ENCODE results near the gene CRLF1.

Gene CRLF1

GRCh38 chr19:18653853-18654252 is 47.3 kb upstream of the CRLF1 start:
- no peak for TF ChIP-seq EZH2 (IDR thresholded peaks at IDR 0.05; ENCODE audit: borderline replicate concordance, low read length)
- no peak overlapping the region for H3K9ac ChIP-seq (ENCODE audit: low read length)
- no peaks in the 10 kb centered on the region for H3K9me2 ChIP-seq (ENCODE audit: low read depth, low read length)
- H3K4me1 ChIP-seq (ENCODE audit: insufficient read depth, low read length, severe bottlenecking), result no peaks in the 10 kb centered on the region
- H3K27me3 ChIP-seq (ENCODE audit: insufficient read depth, low read length), result peaks cover 13% of the 10 kb centered on the region; the same call in 1 of the 2 replicates
- H3F3A ChIP-seq (ENCODE audit: insufficient read depth, low read length), result no peaks in the 10 kb centered on the region
- no peaks in the 10 kb centered on the region for H3K79me2 ChIP-seq (ENCODE audit: insufficient read depth, low read length)
- H3K4me3 ChIP-seq (ENCODE audit: low read depth, low read length, poor library complexity, severe bottlenecking), result no peak overlapping the region
- no peaks in the 10 kb centered on the region for H4K20me1 ChIP-seq (ENCODE audit: insufficient read depth, low read length)
- H3K9me3 ChIP-seq (ENCODE audit: low read length), result no peaks in the 10 kb centered on the region
- H3K4me2 ChIP-seq (ENCODE audit: low read length), result no peak overlapping the region
- H3K27ac ChIP-seq (ENCODE audit: low read depth, low read length, poor library complexity, severe bottlenecking), result no peak overlapping the region
- H3K36me3 ChIP-seq (ENCODE audit: insufficient read depth, low read length), result no peaks in the 10 kb centered on the region
- no peak overlapping the region for H2AFZ ChIP-seq (ENCODE audit: low read length)

- Histone ChIP-seq H2AFZ (ENCODE audit: low read length) (no peak overlapping the region), H3K4me1 (ENCODE audit: insufficient read depth, low read length, severe bottlenecking) (no peaks in the 10 kb centered on the region), H3K27me3 (ENCODE audit: insufficient read depth, low read length) (peaks cover 12% of the 10 kb centered on the region; the same call in 1 of the 2 replicates), H3F3A (ENCODE audit: insufficient read depth, low read length) (no peaks in the 10 kb centered on the region), H3K27ac (ENCODE audit: low read depth, low read length, poor library complexity, severe bottlenecking) (no peak overlapping the region), H4K20me1 (ENCODE audit: insufficient read depth, low read length) (no peaks in the 10 kb centered on the region), H3K36me3 (ENCODE audit: insufficient read depth, low read length) (no peaks in the 10 kb centered on the region), H3K4me3 (ENCODE audit: low read depth, low read length, poor library complexity, severe bottlenecking) (no peak overlapping the region), H3K4me2 (ENCODE audit: low read length) (no peak overlapping the region), H3K9ac (ENCODE audit: low read length) (no peak overlapping the region), H3K9me3 (ENCODE audit: low read length) (no peaks in the 10 kb centered on the region), H3K9me2 (ENCODE audit: low read depth, low read length) (no peaks in the 10 kb centered on the region), H3K79me2 (ENCODE audit: insufficient read depth, low read length) (no peaks in the 10 kb centered on the region)
- no peak for TF ChIP-seq EZH2 (IDR thresholded peaks at IDR 0.05; ENCODE audit: borderline replicate concordance, low read length)
Observed at GRCh38 chr19:18651733-18652132, 45.1 kb upstream of the CRLF1 start.

GRCh38 chr19:18651300-18651699 is 44.7 kb upstream of the CRLF1 start:
- H4K20me1 ChIP-seq (ENCODE audit: insufficient read depth, low read length), result no peaks in the 10 kb centered on the region

GRCh38 chr19:18650468-18651041 is 44.0 kb upstream of the CRLF1 start:
- no peaks in the 10 kb centered on the region for H3K4me1 ChIP-seq (ENCODE audit: insufficient read depth, low read length, severe bottlenecking)
- no peak overlapping the region for H3K4me3 ChIP-seq (ENCODE audit: low read depth, low read length, poor library complexity, severe bottlenecking)
- H3K9me3 ChIP-seq (ENCODE audit: low read length), result no peaks in the 10 kb centered on the region
- no peaks in the 10 kb centered on the region for H3F3A ChIP-seq (ENCODE audit: insufficient read depth, low read length)
- H3K27ac ChIP-seq (ENCODE audit: low read depth, low read length, poor library complexity, severe bottlenecking), result no peak overlapping the region
- no peak for TF ChIP-seq CTCF (IDR thresholded peaks at IDR 0.05; ENCODE audit: low read length)
- no peak for TF ChIP-seq EZH2 (IDR thresholded peaks at IDR 0.05; ENCODE audit: borderline replicate concordance, low read length)
- no peaks in the 10 kb centered on the region for H3K9me2 ChIP-seq (ENCODE audit: low read depth, low read length)
- H3K79me2 ChIP-seq (ENCODE audit: insufficient read depth, low read length), result no peaks in the 10 kb centered on the region
- no peak overlapping the region for H2AFZ ChIP-seq (ENCODE audit: low read length)
- H3K4me2 ChIP-seq (ENCODE audit: low read length), result no peak overlapping the region
- no peaks in the 10 kb centered on the region for H3K36me3 ChIP-seq (ENCODE audit: insufficient read depth, low read length)
- H3K9ac ChIP-seq (ENCODE audit: low read length), result no peak overlapping the region
- no peaks in the 10 kb centered on the region for H4K20me1 ChIP-seq (ENCODE audit: insufficient read depth, low read length)
- H3K27me3 ChIP-seq (ENCODE audit: insufficient read depth, low read length), result peaks cover 12% of the 10 kb centered on the region; the same call in 1 of the 2 replicates

More at GRCh38 chr19:18651300-18651699, 44.7 kb upstream of the CRLF1 start:
- no peaks in the 10 kb centered on the region for H3K36me3 ChIP-seq (ENCODE audit: insufficient read depth, low read length)
- H3K4me2 ChIP-seq (ENCODE audit: low read length), result no peak overlapping the region
- H3K9me2 ChIP-seq (ENCODE audit: low read depth, low read length), result no peaks in the 10 kb centered on the region
- H3F3A ChIP-seq (ENCODE audit: insufficient read depth, low read length), result no peaks in the 10 kb centered on the region
- no peaks in the 10 kb centered on the region for H3K4me1 ChIP-seq (ENCODE audit: insufficient read depth, low read length, severe bottlenecking)
- H3K27ac ChIP-seq (ENCODE audit: low read depth, low read length, poor library complexity, severe bottlenecking), result no peak overlapping the region
- TF ChIP-seq CTCF (IDR thresholded peaks at IDR 0.05; ENCODE audit: low read length) (no peak), EZH2 (IDR thresholded peaks at IDR 0.05; ENCODE audit: borderline replicate concordance, low read length) (no peak)
- no peaks in the 10 kb centered on the region for H3K9me3 ChIP-seq (ENCODE audit: low read length)
- H3K27me3 ChIP-seq (ENCODE audit: insufficient read depth, low read length), result peaks cover 12% of the 10 kb centered on the region; the same call in 1 of the 2 replicates
- H2AFZ ChIP-seq (ENCODE audit: low read length), result no peak overlapping the region
- H3K79me2 ChIP-seq (ENCODE audit: insufficient read depth, low read length), result no peaks in the 10 kb centered on the region
- H3K4me3 ChIP-seq (ENCODE audit: low read depth, low read length, poor library complexity, severe bottlenecking), result no peak overlapping the region
- H3K9ac ChIP-seq (ENCODE audit: low read length), result no peak overlapping the region

Data from OCI-LY1 (cell line).